Measurements from ENCODE around the gene DAG1.

The DAG1 gene

GRCh38 chr3:49536875-49537533, 66.9 kb downstream of the DAG1 start:
- Histone ChIP-seq H3K27ac (replicated peaks) (no peak overlapping the region), H3K4me3 (replicated peaks; ENCODE audit: insufficient read depth, low read length) (no peak overlapping the region), H3K27me3 (ENCODE audit: insufficient read depth, poor library complexity, severe bottlenecking) (no peaks in the 10 kb centered on the region)
- TF ChIP-seq GABPA (IDR thresholded peaks at IDR 0.05; ENCODE audit: low read depth) (no peak), SPI1 (IDR thresholded peaks at IDR 0.05; ENCODE audit: borderline replicate concordance, low read depth) (no peak), POLR2AphosphoS5 (IDR thresholded peaks at IDR 0.05; ENCODE audit: low read depth) (no peak), CTCF (IDR thresholded peaks at IDR 0.05; ENCODE audit: insufficient read depth, low read length) (no peak), REST (IDR thresholded peaks at IDR 0.05; ENCODE audit: insufficient replicate concordance, low read depth) (no peak)
- no peak for DNase-seq (ENCODE audit: low read depth in 1 of 2, low spot score in 1 of 2)

GRCh38 chr3:49539659-49540560, 69.8 kb downstream of the DAG1 start:
- TF ChIP-seq CTCF (IDR thresholded peaks at IDR 0.05; ENCODE audit: insufficient read depth, low read length) (peak; percentile 49), GABPA (IDR thresholded peaks at IDR 0.05; ENCODE audit: low read depth) (no peak), REST (IDR thresholded peaks at IDR 0.05; ENCODE audit: insufficient replicate concordance, low read depth) (no peak), POLR2AphosphoS5 (IDR thresholded peaks at IDR 0.05; ENCODE audit: low read depth) (no peak), SPI1 (IDR thresholded peaks at IDR 0.05; ENCODE audit: borderline replicate concordance, low read depth) (no peak)
- Histone ChIP-seq H3K4me3 (replicated peaks; ENCODE audit: insufficient read depth, low read length) (peak overlapping the region; percentile 52), H3K27ac (replicated peaks) (no peak overlapping the region), H3K27me3 (ENCODE audit: insufficient read depth, poor library complexity, severe bottlenecking) (peaks cover 2% of the 10 kb centered on the region)
- DNase-seq (ENCODE audit: low read depth in 1 of 2, low spot score in 1 of 2): peak; percentile 86 to 88

- no peak for TF ChIP-seq REST (IDR thresholded peaks at IDR 0.05; ENCODE audit: insufficient replicate concordance, low read depth)
- no peak for TF ChIP-seq CTCF (IDR thresholded peaks at IDR 0.05; ENCODE audit: insufficient read depth, low read length)
- no peak for TF ChIP-seq POLR2AphosphoS5 (IDR thresholded peaks at IDR 0.05; ENCODE audit: low read depth)
- no peak for TF ChIP-seq GABPA (IDR thresholded peaks at IDR 0.05; ENCODE audit: low read depth)
- no peak for TF ChIP-seq SPI1 (IDR thresholded peaks at IDR 0.05; ENCODE audit: borderline replicate concordance, low read depth)
- H3K27me3 ChIP-seq (ENCODE audit: insufficient read depth, poor library complexity, severe bottlenecking): peaks cover 10% of the 10 kb centered on the region
- no peak overlapping the region for H3K27ac ChIP-seq (replicated peaks)
- H3K4me3 ChIP-seq (replicated peaks; ENCODE audit: insufficient read depth, low read length): no peak overlapping the region
- no peak for DNase-seq (ENCODE audit: low read depth in 1 of 2, low spot score in 1 of 2)
Measured at GRCh38 chr3:49552087-49552486, 82.0 kb downstream of the DAG1 start.
